ENCODE results near the gene DPF3. TPM values are rescaled to one million over a fixed set of nuclear protein-coding genes. Genes with fewer than 3 reads are reported as not detected.

Gene DPF3
- total RNA-seq, 4 donors from 2014 or later: 0.22 to 5.4 (median 2.7) TPM

GRCh38 chr14:72888192-72888591 lies 5.7 kb downstream of the DPF3 start:
- H3K4me1 ChIP-seq: peaks cover 0 to 19% (median 11%) of the 10 kb centered on the region in 4 donors
- DNase-seq (ENCODE audit: low spot score in 2 of 2): no peak
- 70 to 86% methylated on average over 2 of the region's 2 CpGs for WGBS, 2 donors
- no peaks in the 10 kb centered on the region for H3K9me3 ChIP-seq
- H3K36me3 ChIP-seq: no peaks in the 10 kb centered on the region
- TF ChIP-seq EP300 (IDR thresholded peaks at IDR 0.05) (no peak), POLR2A (IDR thresholded peaks at IDR 0.05) (no peak), CTCF (IDR thresholded peaks at IDR 0.05) (no peak)
- H3K27ac ChIP-seq: no peak overlapping the region
- H3K4me3 ChIP-seq: no peak overlapping the region
- peaks cover 0 to 36% of the 10 kb centered on the region in 2 donors for H3K27me3 ChIP-seq

- Histone ChIP-seq H3K27me3 (peaks cover 0 to 34% of the 10 kb centered on the region in 2 donors), H3K36me3 (no peaks in the 10 kb centered on the region), H3K9me3 (no peaks in the 10 kb centered on the region), H3K4me3 (no peak overlapping the region), H3K27ac (no peak overlapping the region), H3K4me1 (peaks cover 0 to 12% (median 10%) of the 10 kb centered on the region in 4 donors)
- no peak for DNase-seq (ENCODE audit: low spot score in 2 of 2)
- WGBS, 2 donors: 88 to 94% methylated on average over 3 of the region's 3 CpGs
- no peak for TF ChIP-seq CTCF (IDR thresholded peaks at IDR 0.05)
Measured at GRCh38 chr14:72887514-72887913, 6.4 kb downstream of the DPF3 start.

- WGBS, 2 donors: 68 to 73% methylated on average over 4 of the region's 4 CpGs
- Histone ChIP-seq H3K27me3 (peaks cover 0 to 7% of the 10 kb centered on the region in 2 donors), H3K4me1 (no peaks in the 10 kb centered on the region), H3K9me3 (no peaks in the 10 kb centered on the region), H3K27ac (no peak overlapping the region), H3K4me3 (no peak overlapping the region), H3K36me3 (no peaks in the 10 kb centered on the region)
- no peak for DNase-seq (ENCODE audit: low spot score in 2 of 2)
- TF ChIP-seq CTCF (IDR thresholded peaks at IDR 0.05): no peak
- no peak for TF ChIP-seq POLR2A (IDR thresholded peaks at IDR 0.05)
- TF ChIP-seq EP300 (IDR thresholded peaks at IDR 0.05): no peak
Measured at GRCh38 chr14:72884386-72884785, 9.5 kb downstream of the DPF3 start.

- WGBS, 2 donors: 31 to 36% methylated on average over 4 of the region's 4 CpGs
- Histone ChIP-seq H3K27me3 (peaks cover 0 to 2% of the 10 kb centered on the region in 2 donors), H3K9me3 (no peaks in the 10 kb centered on the region), H3K27ac (no peak overlapping the region), H3K4me1 (no peaks in the 10 kb centered on the region), H3K36me3 (no peaks in the 10 kb centered on the region), H3K4me3 (no peak overlapping the region)
- DNase-seq (ENCODE audit: low spot score in 2 of 2): no peak
- no peak for TF ChIP-seq CTCF (IDR thresholded peaks at IDR 0.05)
- TF ChIP-seq POLR2A (IDR thresholded peaks at IDR 0.05): no peak
- TF ChIP-seq EP300 (IDR thresholded peaks at IDR 0.05): no peak
Measured at GRCh38 chr14:72883961-72884360, 9.9 kb downstream of the DPF3 start.

GRCh38 chr14:72883109-72883508 lies 10.8 kb downstream of the DPF3 start:
- H3K9me3 ChIP-seq: no peaks in the 10 kb centered on the region
- no peak overlapping the region for H3K27ac ChIP-seq
- H3K36me3 ChIP-seq: no peaks in the 10 kb centered on the region
- no peak overlapping the region for H3K4me3 ChIP-seq
- TF ChIP-seq CTCF (IDR thresholded peaks at IDR 0.05): no peak
- TF ChIP-seq POLR2A (IDR thresholded peaks at IDR 0.05): no peak
- no peak for TF ChIP-seq EP300 (IDR thresholded peaks at IDR 0.05)
- H3K4me1 ChIP-seq: no peaks in the 10 kb centered on the region
- WGBS, 2 donors: 94 to 97% methylated on average over 2 of the region's 2 CpGs
- DNase-seq (ENCODE audit: low spot score in 2 of 2): no peak
- no peaks in the 10 kb centered on the region for H3K27me3 ChIP-seq
